ELR (cell line): ENCODE results near the gene SCMH1.

Experiments
- DNase-seq: peaks from one replicate; pipeline ENCODE4 v3.0.0-alpha.2; 2015; ENCODE audit warnings: low read depth

SCMH1 gene

DNA sequence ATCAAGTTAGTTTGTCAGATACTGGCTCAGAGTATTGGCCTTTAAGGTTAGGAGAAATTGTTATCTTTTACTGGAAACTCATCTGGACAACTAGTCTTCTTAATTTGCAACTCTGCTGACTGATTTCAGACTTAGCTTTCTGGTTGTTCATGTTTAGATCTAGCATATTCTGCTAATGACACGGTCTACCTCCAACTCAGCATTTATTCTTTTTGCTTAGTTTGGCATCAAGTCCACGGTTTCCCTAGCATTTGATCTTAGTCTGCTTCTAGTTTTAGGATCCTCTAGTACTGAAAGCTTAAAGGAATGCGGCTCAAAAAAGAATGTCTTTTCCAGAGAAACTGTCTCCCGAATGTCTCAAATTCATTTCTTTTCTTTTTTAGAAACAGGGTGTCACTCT lies 145.0 kb downstream of the SCMH1 start:
- DNase-seq = no peak

DNA sequence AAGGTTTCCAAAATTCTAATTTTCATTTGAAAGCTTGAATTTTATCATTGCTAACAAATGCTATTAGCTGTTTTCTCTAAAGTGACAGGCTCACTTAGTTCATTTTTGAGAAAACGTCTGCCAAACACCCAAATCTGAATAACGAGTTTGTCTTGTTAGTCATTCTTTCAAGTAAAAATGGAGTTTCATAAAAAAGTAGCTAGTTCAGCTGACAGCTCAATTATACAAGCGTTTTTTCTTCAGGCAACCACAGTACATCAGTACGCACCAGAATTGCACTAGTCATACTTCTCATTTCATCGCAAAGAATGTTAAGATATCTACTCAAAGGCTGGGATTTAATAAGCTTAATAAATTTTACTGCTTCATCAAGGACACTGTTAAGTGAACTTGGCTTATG lies 148.3 kb downstream of the SCMH1 start:
- DNase-seq = no peak

DNA sequence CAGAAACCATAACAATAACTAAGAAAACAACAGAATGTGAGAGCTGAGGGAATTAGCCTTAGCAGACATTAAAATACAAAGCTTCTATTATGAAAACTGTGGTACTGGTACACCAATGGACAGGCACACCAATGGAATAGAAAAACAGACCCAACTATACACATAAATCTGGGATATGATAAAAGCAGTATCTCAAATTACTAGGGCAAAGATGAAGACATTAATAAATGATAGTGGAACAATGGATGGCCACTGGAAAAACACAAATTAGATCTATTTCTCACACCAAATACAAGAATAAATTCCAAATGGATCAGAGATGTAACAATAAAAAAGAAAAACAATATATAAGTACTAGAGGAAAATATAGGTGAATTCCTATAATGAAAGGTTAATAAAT lies 155.2 kb downstream of the SCMH1 start:
- DNase-seq = no peak

DNA sequence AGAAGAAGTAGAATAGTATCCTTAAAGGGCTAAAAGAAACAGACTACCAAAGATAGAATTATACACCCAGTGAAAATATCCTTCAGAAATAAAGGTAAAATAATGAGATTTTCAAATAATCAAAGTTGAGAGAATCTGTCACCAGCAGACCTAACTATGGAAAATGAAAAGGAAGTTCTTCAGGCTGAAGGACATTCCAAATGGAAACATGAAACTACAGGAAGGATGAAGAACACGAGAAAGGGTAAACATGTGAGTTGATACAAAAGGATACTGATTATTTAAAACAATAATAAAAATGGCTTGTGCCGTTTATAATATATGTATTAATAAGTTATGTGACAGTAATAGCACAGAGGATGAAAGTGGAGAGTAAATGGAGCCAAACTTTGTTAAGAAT lies 163.5 kb downstream of the SCMH1 start:
- DNase-seq = no peak

DNA sequence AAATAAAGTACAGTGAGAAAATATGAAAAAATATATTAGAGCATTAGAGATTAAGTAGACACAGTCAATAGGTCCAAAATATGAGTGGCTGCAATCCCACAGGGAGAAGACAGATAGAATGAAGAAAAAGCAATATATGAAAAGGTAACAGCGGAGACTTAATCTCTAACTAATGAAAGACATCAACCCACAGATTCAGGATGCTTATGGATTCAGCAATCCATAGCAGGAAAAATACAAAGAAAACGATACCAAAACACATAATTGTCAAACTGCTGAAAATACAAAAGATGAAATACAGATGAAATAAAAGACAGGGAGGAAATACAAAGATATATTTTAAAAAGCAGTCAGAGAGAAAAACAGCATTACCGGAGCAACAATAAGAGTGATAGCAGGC lies 163.9 kb downstream of the SCMH1 start:
- no peak for DNase-seq

DNA sequence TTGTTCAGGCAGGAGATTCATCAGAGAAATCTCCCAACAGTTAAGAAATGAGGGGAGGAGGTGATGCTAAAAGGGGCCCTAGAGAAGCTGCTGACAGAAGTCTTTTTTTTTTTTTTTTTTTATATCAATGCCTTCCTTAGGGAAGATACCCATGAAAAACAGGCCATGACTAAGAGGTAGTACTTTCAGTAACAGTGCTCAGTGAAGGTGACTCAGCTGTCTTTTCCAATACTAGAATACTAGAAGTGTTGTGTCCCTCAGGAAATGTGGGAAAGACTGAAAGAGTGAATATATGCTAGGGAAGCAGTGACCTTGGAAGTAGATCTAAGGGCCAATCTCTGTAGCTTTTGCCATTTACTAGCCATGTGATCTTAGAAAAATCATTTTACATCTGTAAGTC lies 168.1 kb downstream of the SCMH1 start:
- peak; percentile 88 for DNase-seq

DNA sequence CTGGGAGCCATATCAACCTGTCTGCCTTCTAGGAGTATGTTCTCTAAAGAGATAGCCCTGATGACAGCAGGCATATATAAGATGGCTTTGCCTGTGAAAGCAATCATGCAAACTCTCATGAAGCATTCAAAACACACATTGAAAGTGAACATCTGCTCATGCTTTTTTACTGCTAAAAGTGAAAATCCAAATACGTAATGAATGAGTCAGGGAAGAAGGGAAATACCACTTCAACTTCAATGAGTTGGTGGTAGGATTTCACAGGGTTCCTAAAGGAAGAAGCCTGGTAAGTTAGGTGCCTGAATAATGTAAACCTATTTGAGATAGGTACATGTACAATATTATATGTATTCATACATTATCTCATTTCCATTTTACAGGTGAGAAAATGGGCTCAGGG lies 170.1 kb downstream of the SCMH1 start:
- peak; percentile 67 for DNase-seq

DNA sequence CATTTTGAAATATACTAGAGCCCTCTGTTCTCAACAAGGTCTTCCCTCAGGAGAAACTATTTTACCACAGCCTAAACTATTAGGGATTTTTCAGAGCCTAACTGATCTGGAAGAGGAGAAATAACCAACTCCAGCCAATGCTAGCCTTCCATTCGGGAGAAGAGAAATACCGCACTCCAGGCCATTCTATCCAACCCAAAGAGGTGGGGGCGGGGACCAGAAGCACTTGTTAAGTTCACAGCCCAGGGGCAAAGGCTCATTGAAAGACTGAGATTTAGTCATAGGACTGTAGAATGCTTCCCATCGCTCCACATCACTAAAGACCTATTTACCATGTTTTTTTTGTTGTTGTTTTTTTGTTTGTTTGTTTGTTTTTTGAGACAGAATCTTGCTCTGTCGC lies 185.2 kb downstream of the SCMH1 start:
- DNase-seq = no peak

DNA sequence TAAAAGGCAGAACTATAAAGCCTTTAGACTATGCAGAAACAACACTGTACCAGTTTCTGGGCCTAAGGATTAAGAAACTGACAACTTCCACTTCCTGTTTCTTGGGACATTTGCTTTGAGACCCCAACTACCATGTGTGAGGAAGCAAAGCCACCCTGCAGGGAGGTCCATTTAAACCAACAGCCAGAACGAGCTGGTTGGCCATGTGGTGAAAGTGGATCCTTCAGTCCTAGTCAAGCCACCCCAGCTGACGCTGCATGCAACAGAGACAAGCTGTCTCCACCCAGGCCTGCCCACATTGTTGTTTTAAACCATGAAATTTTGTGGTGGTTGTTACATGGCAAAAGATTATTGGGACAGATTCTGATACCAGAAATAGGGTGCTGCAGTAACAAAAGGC lies 188.8 kb downstream of the SCMH1 start:
- no peak for DNase-seq

DNA sequence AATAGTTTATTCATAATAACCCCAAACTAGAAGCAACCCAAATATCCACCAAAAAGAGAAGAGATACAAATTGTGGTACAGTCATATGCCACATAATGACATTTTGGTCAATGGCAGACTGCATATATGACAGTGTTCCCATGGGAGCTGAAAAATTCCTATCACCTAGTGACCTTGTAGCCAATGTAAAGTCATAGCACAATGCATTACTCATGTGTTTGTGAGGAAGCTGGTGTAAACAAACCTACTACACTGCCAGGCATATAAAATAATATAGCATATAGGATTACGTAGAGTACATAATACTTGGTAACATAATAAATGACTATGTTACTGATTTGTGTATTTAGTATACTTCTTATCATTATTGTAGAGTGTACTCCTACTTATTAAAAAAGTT lies 191.1 kb downstream of the SCMH1 start:
- DNase-seq = peak; percentile 38

DNA sequence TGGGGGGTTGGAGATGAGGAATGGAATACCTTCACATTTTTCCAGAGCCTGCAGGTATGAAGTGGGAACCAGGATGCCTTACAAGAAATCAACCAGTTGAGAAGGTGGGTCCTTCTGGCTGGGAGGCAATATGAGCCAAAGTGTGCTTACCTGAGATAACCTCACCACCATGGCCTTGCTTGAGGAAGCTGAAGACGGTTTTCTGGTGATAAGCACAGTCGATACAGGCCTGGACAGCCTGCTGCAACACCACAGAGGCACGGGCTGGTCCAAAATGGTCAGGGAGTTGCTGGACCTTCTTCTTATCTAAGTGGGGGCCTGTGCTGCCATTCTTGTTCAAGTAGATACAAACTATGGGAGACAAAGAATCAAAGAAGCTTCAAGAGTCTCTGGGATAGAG lies 193.6 kb downstream of the SCMH1 start:
- DNase-seq = no peak

DNA sequence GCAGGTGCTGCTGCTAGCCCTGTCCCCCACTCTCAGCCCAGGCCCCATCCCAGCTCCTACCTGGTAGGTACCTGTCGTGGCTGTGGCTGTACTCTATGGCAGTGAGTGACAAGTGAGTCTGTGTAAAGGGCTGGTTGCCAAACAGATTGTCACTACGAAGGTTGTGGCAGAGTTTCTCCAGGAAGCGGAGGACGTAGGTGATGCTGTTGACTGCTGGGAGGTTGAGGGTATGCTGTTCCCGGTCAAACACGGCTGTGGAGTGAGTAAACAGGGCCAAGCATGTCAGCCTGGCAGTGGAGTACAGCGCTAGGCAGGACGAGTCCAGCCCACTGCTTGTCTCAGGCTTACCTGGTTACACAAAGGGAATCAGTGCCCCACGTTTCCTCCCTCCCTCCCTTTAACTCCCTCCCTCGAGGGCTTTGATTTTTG lies 195.7 kb downstream of the SCMH1 start:
- DNase-seq = no peak

DNA sequence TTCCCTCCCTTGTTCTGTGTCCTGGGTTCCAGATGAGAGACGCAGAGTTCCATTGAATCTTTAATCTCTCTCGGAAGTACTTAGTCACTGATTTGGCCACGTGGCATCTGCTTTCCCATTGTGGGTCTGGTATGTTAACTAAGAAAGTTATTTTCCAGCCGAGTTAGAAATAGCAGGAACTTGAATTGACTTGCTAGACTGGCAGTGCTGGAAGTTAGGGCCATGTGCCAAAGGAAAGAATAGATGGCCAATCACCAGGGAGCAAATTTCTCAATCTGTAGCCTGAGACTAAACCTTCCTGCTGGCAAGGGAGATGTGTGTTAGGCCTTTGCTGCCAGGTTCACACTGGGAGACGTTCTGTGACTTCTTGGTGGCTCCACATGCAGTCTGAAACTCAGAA lies 196.4 kb downstream of the SCMH1 start:
- no peak for DNase-seq

DNA sequence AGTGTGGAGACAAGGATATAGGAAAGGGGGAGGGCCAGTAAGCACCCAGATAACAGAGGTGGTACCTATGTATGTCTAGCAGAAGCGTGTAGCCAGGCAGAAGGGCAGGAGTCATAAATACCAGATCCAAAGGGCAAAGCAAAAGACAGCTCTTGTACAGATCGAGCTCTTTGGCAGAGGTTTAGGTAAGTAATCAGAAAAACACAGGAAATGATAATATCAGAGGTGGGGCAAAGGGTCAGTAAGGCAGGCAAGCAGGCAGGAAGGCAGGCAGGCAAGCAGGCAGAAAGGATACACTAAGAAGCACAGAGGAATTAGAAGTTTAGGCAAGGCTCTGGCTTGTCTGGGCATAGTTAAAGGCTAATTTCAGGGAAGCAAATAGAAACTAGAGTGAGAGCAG lies 197.9 kb downstream of the SCMH1 start:
- no peak for DNase-seq

DNA sequence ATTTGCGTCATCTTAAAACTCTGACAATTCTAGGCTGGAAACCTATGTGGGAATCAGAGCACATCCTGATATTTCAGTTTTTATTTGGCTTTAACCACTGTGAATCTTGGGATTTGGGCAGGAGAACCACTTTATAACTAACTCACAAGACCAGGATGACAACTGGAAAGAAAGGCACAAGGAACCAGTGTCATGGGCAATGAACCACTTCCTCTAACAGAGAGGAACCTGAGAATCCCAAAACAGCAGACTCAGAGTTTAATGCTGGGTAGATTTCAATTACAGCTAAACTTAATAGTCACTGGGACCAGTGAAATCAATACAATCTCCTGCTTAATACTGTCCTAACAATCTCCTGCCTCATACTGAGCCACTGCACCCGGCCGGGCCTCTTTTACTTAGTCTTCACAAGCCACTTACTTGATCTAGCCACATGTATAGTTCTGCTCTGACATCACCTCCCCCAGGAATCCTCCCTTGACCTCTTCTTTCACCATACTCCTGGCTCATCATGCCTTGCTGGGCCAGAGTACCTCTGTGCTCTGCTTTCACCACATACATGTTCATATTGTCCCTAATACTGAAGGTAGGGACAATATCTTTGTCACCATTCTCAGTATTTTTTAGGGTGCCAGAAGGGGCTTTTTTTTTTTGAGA lies 200.4 kb downstream of the SCMH1 start:
- no peak for DNase-seq

DNA sequence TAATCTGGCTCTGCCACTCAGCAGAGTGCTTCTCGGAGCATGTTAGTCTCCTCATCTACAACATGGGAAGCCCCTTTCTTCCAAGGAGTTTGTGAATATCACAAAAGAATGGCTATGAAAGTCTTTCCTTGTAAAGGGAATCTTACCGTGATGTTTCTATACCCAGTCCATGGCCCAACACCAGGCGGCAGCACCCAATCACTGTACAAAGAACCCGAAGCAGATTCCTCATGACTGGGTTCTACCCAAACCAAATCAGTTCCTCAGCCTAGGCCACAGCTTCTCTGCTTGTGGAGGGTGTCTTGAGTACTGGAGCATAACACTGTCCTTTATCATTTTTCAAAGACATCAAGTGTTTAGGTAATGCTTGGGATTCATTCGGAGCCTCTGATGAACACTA lies 204.0 kb downstream of the SCMH1 start:
- DNase-seq = peak; percentile 38

DNA sequence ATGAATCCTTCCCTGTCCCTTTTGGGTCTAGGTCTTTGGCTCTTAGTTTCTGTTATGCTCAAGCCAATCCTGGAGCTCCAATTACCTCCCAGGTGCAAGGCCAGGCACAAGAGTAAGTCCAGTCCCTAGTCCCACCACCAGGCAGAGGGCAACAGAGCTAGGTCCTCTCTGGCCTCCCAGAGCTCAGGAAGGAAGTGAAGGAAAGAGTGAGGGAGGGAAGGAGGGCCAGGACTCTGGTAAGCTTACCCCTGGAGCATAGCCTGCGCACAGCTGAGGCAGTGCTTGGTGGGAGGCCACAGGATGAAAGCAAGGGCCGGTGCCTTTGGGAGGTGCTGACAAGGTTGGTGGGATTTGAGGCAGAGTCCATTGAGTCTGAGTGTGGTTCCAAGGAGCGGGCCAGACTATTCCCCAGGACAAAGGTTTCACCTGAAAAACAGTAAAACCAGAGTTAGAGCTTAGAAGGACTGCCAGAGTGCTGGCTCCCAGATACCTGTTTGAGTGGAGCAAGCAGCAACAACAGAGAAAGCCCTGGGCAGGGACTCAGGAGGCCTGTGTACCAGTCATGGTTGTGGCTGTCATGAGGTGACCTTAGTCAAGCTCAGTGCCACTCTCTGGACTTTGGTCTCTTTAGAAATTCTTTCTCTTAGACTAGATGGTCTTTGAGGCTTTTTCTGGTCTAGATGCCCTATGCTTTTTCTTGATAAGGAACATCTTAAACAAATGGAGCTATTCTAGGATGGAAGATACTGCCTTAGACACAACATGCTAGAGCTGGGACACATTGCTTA lies 204.8 kb downstream of the SCMH1 start:
- no peak for DNase-seq

DNA sequence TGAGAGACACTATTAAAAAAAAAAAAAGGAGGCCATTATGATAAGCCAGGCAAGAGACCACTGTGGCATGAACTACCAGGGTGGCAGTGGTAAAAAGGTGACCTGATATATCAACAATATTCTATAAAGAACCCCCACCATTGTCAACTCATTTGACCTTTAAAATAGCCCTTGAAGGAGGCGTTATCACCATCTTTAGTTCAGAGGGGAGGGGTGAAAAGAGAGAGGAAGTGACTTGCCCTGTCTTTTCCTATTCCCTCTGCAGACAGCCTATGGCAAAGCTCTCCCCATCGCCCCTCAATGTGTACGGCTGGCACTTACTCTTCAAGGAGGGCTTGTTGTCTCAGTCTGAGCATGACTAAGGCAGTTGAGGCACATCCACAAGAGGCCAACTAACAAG lies 208.8 kb downstream of the SCMH1 start:
- no peak for DNase-seq

DNA sequence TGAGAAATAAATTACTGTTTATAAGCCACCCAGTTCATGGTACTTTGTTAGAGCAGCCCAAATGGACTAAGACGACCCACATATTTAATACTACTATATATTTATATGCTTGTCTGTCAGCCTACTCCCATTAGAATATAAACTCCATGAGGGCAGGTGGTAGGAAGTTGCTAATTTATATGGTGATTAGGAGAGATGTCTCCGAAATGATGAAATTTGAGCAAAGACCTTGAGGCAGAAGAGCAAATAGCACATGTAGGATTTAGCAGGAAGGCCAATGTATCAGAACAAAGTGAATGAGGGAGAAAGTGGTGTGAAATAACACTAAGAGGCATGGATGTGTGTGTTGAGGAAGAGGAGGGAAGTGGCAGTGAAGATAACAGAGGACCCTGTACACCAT lies 210.0 kb downstream of the SCMH1 start:
- DNase-seq = no peak

DNA sequence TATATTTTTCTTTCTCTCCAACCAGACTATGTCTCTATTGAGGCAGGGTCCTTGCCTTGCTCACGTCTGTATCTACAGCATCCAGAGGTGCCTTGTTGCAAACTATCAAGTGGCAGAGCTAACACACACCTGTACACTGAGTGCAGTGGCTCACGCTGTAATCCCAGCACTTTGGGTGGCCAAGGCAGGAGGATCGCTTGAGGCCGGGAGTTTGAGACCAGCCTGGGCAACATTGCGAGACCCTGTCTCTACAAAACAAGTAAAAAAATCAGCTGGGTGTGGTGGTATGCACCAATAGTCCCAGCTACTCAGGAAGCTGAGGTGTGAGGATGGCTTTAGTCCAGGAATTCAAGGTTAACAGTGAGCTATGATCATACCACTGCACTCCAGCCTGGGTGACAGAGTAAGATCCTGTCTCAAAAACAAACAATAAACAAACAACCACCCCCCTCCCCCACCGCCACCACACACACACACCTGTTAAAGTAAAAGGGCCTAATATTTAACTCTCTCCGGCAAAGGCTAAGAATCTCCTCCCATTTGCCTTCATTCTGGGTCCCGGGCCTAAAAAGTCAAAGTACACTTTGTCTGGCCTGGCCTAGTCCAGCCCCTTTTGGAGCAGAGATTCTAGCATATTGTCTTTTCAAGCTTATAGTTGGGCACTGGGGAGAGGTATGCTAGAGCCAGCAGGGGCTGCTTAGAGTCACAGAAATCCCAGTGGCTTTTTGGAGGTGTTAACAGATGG lies 211.1 kb downstream of the SCMH1 start:
- no peak for DNase-seq

DNA sequence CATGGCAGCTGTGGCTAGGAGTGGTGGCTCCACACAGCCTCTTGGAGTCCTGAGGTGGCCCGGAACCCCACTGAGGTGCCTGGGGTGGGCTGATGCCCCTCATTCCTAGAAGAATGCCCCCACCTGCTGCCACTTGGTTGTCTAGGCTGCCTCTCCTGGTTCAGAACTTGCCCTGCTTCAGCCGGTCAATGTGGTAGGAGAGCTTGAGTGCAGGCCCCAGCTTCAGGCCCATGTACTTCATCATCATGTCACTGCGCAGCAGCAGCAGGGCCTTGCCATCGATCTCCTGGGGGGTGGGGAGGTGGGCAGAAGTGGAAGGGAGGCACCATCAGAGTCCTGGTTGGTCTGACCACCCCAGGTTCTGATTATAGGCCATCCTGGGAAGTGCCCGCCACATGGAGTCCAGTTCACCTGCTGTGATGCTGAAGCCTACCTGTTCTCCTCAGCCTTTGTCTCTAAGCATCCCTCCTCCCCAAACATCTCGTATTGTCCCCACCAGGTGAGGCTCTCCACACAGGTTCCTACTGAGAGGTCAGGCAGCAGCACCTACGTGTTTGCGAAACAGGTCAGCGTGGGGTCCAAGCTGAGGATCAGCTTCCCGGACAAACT lies 214.0 kb downstream of the SCMH1 start:
- DNase-seq = no peak

DNA sequence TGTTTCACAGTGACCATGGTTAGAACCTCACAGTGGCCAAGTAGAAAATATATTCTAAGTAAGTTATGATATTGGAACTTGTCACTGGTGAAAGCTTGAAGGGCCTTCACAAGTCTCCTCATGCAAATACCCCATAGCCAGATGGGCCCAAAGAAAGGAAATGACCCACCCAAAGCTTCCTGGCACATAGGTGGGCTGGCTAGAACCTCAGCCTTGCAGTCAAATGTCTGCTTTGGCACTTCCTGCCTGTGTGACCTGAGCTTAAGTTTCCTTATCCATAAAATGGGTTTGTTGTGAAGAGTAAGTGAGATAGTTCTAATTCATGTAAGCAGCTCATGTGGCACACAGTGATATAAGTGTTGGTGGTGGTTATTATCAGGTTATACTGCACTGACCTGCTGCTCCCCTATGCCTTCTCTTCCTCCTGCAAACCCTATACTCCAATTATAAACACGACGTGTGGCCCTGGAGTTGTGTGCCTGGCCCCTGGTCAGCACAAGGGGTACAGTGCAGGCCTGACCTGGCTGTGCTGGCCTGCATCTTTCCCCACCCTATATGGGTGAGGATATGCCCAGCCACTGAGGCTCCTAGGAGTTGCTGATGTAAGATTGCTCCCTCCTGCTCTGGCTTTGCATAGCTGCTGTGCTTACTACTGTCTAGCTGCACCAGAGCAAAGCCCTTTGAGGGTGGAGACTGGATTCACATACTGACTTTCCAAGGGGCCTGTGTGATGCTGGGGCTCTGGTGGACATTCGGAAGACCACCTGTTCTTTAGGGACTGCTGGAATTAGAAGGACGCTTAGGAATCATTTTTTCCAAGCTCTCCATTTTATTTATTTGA lies 215.9 kb downstream of the SCMH1 start:
- no peak for DNase-seq
